ENCODE data around the gene ZSCAN1.

The ZSCAN1 gene

GRCh38 chr19:58045411-58046050, 11.7 kb downstream of the ZSCAN1 start:
- H3K27me3 ChIP-seq (ENCODE audit: insufficient read depth, low read length): no peaks in the 10 kb centered on the region
- H3K4me3 ChIP-seq (ENCODE audit: low read depth, low read length, poor library complexity, severe bottlenecking): no peak overlapping the region
- H3K79me2 ChIP-seq (ENCODE audit: insufficient read depth, low read length): no peaks in the 10 kb centered on the region
- H3K4me2 ChIP-seq (ENCODE audit: low read length): no peak overlapping the region
- no peaks in the 10 kb centered on the region for H3K36me3 ChIP-seq (ENCODE audit: insufficient read depth, low read length)
- no peak overlapping the region for H3K9ac ChIP-seq (ENCODE audit: low read length)
- no peak overlapping the region for H3K27ac ChIP-seq (ENCODE audit: low read depth, low read length, poor library complexity, severe bottlenecking)
- H3K9me2 ChIP-seq (ENCODE audit: low read depth, low read length): no peaks in the 10 kb centered on the region
- TF ChIP-seq EZH2 (IDR thresholded peaks at IDR 0.05; ENCODE audit: borderline replicate concordance, low read length): no peak
- no peak for TF ChIP-seq CTCF (IDR thresholded peaks at IDR 0.05; ENCODE audit: low read length)
- H3K4me1 ChIP-seq (ENCODE audit: insufficient read depth, low read length, severe bottlenecking): no peaks in the 10 kb centered on the region
- no peaks in the 10 kb centered on the region for H3F3A ChIP-seq (ENCODE audit: insufficient read depth, low read length)
- H4K20me1 ChIP-seq (ENCODE audit: insufficient read depth, low read length): no peaks in the 10 kb centered on the region
- H2AFZ ChIP-seq (ENCODE audit: low read length): no peak overlapping the region
- H3K9me3 ChIP-seq (ENCODE audit: low read length): no peaks in the 10 kb centered on the region

GRCh38 chr19:58046856-58047255, 13.0 kb downstream of the ZSCAN1 start:
- Histone ChIP-seq H3K9me3 (ENCODE audit: low read length) (no peaks in the 10 kb centered on the region), H3K9me2 (ENCODE audit: low read depth, low read length) (no peaks in the 10 kb centered on the region), H3K27me3 (ENCODE audit: insufficient read depth, low read length) (no peaks in the 10 kb centered on the region), H2AFZ (ENCODE audit: low read length) (no peak overlapping the region), H3K27ac (ENCODE audit: low read depth, low read length, poor library complexity, severe bottlenecking) (no peak overlapping the region), H3K79me2 (ENCODE audit: insufficient read depth, low read length) (no peaks in the 10 kb centered on the region), H3K4me3 (ENCODE audit: low read depth, low read length, poor library complexity, severe bottlenecking) (no peak overlapping the region), H3F3A (ENCODE audit: insufficient read depth, low read length) (no peaks in the 10 kb centered on the region), H3K4me2 (ENCODE audit: low read length) (no peak overlapping the region), H3K36me3 (ENCODE audit: insufficient read depth, low read length) (no peaks in the 10 kb centered on the region), H3K4me1 (ENCODE audit: insufficient read depth, low read length, severe bottlenecking) (no peaks in the 10 kb centered on the region), H4K20me1 (ENCODE audit: insufficient read depth, low read length) (no peaks in the 10 kb centered on the region), H3K9ac (ENCODE audit: low read length) (no peak overlapping the region)
- TF ChIP-seq EZH2 (IDR thresholded peaks at IDR 0.05; ENCODE audit: borderline replicate concordance, low read length) (no peak), CTCF (IDR thresholded peaks at IDR 0.05; ENCODE audit: low read length) (no peak)

- Histone ChIP-seq H3K4me1 (ENCODE audit: insufficient read depth, low read length, severe bottlenecking) (no peaks in the 10 kb centered on the region), H3K27ac (ENCODE audit: low read depth, low read length, poor library complexity, severe bottlenecking) (no peak overlapping the region), H3F3A (ENCODE audit: insufficient read depth, low read length) (no peaks in the 10 kb centered on the region), H4K20me1 (ENCODE audit: insufficient read depth, low read length) (no peaks in the 10 kb centered on the region), H3K79me2 (ENCODE audit: insufficient read depth, low read length) (no peaks in the 10 kb centered on the region), H2AFZ (ENCODE audit: low read length) (no peak overlapping the region), H3K36me3 (ENCODE audit: insufficient read depth, low read length) (no peaks in the 10 kb centered on the region), H3K27me3 (ENCODE audit: insufficient read depth, low read length) (no peaks in the 10 kb centered on the region), H3K9ac (ENCODE audit: low read length) (no peak overlapping the region), H3K9me3 (ENCODE audit: low read length) (no peaks in the 10 kb centered on the region), H3K4me2 (ENCODE audit: low read length) (no peak overlapping the region), H3K9me2 (ENCODE audit: low read depth, low read length) (no peaks in the 10 kb centered on the region), H3K4me3 (ENCODE audit: low read depth, low read length, poor library complexity, severe bottlenecking) (no peak overlapping the region)
- no peak for TF ChIP-seq EZH2 (IDR thresholded peaks at IDR 0.05; ENCODE audit: borderline replicate concordance, low read length)
- no peak for TF ChIP-seq CTCF (IDR thresholded peaks at IDR 0.05; ENCODE audit: low read length)
Measured at GRCh38 chr19:58047672-58048071, 13.8 kb downstream of the ZSCAN1 start.
